OCI-LY7 (cell line): ENCODE data around the gene B3GALT5. TPM values are rescaled to one million over a fixed set of nuclear protein-coding genes. Genes with fewer than 3 reads are reported as not detected.

ENCODE experiments used
- BruUV-seq: library from RNA; stranded (reverse); fragments of 400-500 nt; replicated peaks from 2 replicates; lab custom pipeline; 2021; lab: Mats Ljungman, UMichigan
- CTCF ChIA-PET: fragments of 300-600 bp; sonication (Branson Sonifier 250); formaldehyde crosslinking; loops from one replicate; lab custom pipeline; 2022; ENCODE audit warnings: antibody characterized with exemption; ENCODE audit not compliant: unreplicated experiment; lab: Charles Lee
- POLR2A ChIA-PET: fragments of 300-600 bp; sonication (Branson Sonifier 250); formaldehyde crosslinking; loops from one replicate; lab custom pipeline; 2022; ENCODE audit warnings: antibody characterized with exemption; lab: Charles Lee
- DNase-seq: peaks from one replicate; pipeline ENCODE4 v3.0.0-alpha.2; 2015; ENCODE audit warnings: low spot score
- H2AFZ ChIP-seq: fragments of 200-600 bp; sonication (generic), shearing (Covaris generic); 2 replicates; pipeline ENCODE4 v1.6.1; 2014; ENCODE audit warnings: mild to moderate bottlenecking, antibody characterized with exemption, low read length, moderate library complexity
- H3K27ac ChIP-seq: fragments of 200-600 bp; sonication (generic); 2 replicates; pipeline ENCODE4 v1.5.1; 2014; ENCODE audit warnings: mixed run types, low read depth, mild to moderate bottlenecking, moderate library complexity, low read length, inconsistent platforms; ENCODE audit not compliant: poor library complexity, severe bottlenecking
- H3K36me3 ChIP-seq: fragments of 200-600 bp; sonication (generic); 2 replicates; pipeline ENCODE4 v1.6.1; 2014; ENCODE audit warnings: mild to moderate bottlenecking, antibody characterized with exemption, low read length, moderate library complexity, mixed read lengths; ENCODE audit not compliant: insufficient read depth
- H3K4me1 ChIP-seq: fragments of 200-600 bp; sonication (generic); 2 replicates; pipeline ENCODE4 v1.5.1; 2014; ENCODE audit warnings: mild to moderate bottlenecking, low read length; ENCODE audit not compliant: insufficient read depth, poor library complexity, severe bottlenecking
- H3K4me2 ChIP-seq: fragments of 200-600 bp; sonication (generic); 2 replicates; pipeline ENCODE4 v1.6.1; 2014; ENCODE audit warnings: mild to moderate bottlenecking, low read length
- H3K4me3 ChIP-seq: fragments of 200-600 bp; sonication (generic); 2 replicates; pipeline ENCODE4 v1.5.1; 2014; ENCODE audit warnings: mild to moderate bottlenecking, low read depth, low read length; ENCODE audit not compliant: poor library complexity, severe bottlenecking
- H3K79me2 ChIP-seq: fragments of 200-600 bp; sonication (generic); 2 replicates; pipeline ENCODE4 v1.6.1; 2016; ENCODE audit warnings: low read depth, mild to moderate bottlenecking, low read length, moderate library complexity, mixed read lengths; ENCODE audit not compliant: insufficient read depth
- H3K9me2 ChIP-seq: fragments of 200-600 bp; sonication (generic); 2 replicates; pipeline ENCODE4 v1.6.1; 2016; ENCODE audit warnings: mild to moderate bottlenecking, low read length, mixed read lengths; ENCODE audit not compliant: insufficient read depth
- H3K9me3 ChIP-seq: fragments of 200-600 bp; sonication (generic); 2 replicates; pipeline ENCODE4 v1.6.1; 2014; ENCODE audit warnings: mild to moderate bottlenecking, mixed run types, low read length, mixed read lengths
- H4K20me1 ChIP-seq: fragments of 200-600 bp; sonication (generic); 2 replicates; pipeline ENCODE4 v1.6.1; 2014; ENCODE audit warnings: mild to moderate bottlenecking, antibody characterized with exemption, low read length, moderate library complexity, mixed read lengths; ENCODE audit not compliant: insufficient read depth
- CTCF ChIP-seq: fragments of 200-600 bp; sonication (generic); conservative IDR thresholded peaks from 2 replicates; pipeline ENCODE4 v1.5.1; 2014; ENCODE audit warnings: mild to moderate bottlenecking, antibody characterized with exemption, low read length, moderate library complexity, mixed read lengths
- EZH2phosphoT487 ChIP-seq: fragments of 200-600 bp; sonication (generic); IDR thresholded peaks from 2 replicates; pipeline ENCODE4 v1.6.1; 2018; ENCODE audit warnings: low read depth, borderline replicate concordance, mild to moderate bottlenecking, mixed run types, antibody characterized with exemption, low read length, moderate library complexity, mixed read lengths
- intact Hi-C: fragments of 100-400 bp; cut with micrococcal nuclease; formaldehyde crosslinking; loops from one replicate; pipeline ENCODE4 v1.10.0; 2022; ENCODE audit not compliant: unreplicated experiment
- total RNA-seq, 2 experiments: library from RNA; depleted of rRNA in 1 of 2; stranded (reverse); fragments of >200 nt in 1 of 2; shearing (Covaris generic) in 1 of 2; gene quantifications; 2 replicates each; pipeline ENCODE4 v1.2.3, GENCODE V29; 2014 to 2022

Gene B3GALT5
- total RNA-seq, 2 experiments from 2014 or later, result not detected

DNA sequence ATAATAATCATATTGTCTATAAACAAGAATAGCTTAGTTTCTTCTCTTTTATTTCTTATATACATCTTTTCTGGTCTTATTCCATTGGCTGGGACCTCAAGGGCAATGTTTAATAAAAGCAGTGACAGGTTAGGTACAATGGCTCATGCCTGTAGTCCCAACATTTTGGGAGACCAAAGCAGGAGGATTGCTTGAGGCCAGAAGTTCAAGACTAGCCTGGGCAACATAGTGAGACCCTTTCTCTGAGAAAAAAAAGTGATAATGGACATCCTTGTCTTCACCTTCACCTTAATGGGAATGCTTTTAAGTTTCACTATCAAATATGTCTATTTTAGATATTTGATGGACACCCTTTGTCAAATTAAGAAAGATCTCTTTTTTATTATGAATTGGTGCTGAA lies 8.1 kb downstream of the B3GALT5 start:
- TF ChIP-seq EZH2phosphoT487 (no peak), CTCF (no peak)
- intact Hi-C loops, result no loop called here
- BruUV-seq, result no TSS peak
- no peaks in the 10 kb centered on the region for H3K36me3 ChIP-seq
- ChIA-PET POLR2A (interaction anchor here (0.9 kb wide), 1 partner anchor 1134 kb away, joined by 3 read pairs; no protein-coding TSS in a partner anchor), CTCF (no interaction called here)
- H3K27ac ChIP-seq, result no peak overlapping the region
- DNase-seq, result no peak
- no peaks in the 10 kb centered on the region for H3K9me2 ChIP-seq
- no peak overlapping the region for H3K4me3 ChIP-seq
- H2AFZ ChIP-seq, result no peak overlapping the region
- H3K79me2 ChIP-seq, result no peaks in the 10 kb centered on the region
- H4K20me1 ChIP-seq, result no peaks in the 10 kb centered on the region
- no peaks in the 10 kb centered on the region for H3K4me1 ChIP-seq
- no peaks in the 10 kb centered on the region for H3K9me3 ChIP-seq
- H3K4me2 ChIP-seq, result no peak overlapping the region

DNA sequence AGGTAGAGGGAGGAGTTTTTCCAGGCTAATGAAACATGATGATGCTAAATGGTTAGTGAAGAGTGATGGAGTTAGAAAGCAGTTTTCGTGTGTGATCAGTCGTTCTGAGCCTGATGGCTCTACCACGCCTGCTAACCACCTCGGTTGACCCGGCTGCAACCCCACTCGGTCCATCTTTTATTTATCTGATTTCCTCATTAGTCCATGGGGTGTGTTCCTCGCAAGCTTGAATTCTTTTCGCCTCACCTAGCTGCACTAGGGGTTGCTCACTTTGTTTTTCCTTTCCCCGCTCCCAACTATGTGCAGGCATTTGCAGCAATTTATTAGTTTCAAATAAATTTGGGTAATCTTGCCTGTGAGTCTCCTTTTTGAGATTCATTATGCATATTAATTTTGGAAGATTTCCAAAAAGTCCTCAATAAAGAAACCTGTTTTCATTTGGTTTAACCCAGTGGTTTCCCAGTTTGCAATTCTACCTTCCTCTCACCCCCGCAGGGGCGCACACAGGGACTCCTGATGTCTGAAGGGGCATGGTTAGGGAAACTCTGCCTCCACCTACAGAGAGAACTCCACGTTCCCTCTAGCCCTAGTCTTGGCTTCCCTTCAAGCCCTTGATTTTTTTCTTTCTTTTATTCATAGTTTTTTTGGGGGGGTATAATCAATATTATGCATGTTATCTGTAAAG lies 12.6 kb downstream of the B3GALT5 start:
- intact Hi-C loops, result no loop called here
- no peak overlapping the region for H3K27ac ChIP-seq
- no peaks in the 10 kb centered on the region for H3K36me3 ChIP-seq
- H3K9me2 ChIP-seq, result no peaks in the 10 kb centered on the region
- BruUV-seq, result no TSS peak
- H3K4me3 ChIP-seq, result no peak overlapping the region
- H3K9me3 ChIP-seq, result no peaks in the 10 kb centered on the region
- TF ChIP-seq EZH2phosphoT487, result no peak
- no peak for TF ChIP-seq CTCF
- H3K4me2 ChIP-seq, result no peak overlapping the region
- no peaks in the 10 kb centered on the region for H3K4me1 ChIP-seq
- no peak for DNase-seq
- POLR2A ChIA-PET, result no interaction called here
- no peaks in the 10 kb centered on the region for H3K79me2 ChIP-seq
- CTCF ChIA-PET, result no interaction called here
- no peak overlapping the region for H2AFZ ChIP-seq
- no peaks in the 10 kb centered on the region for H4K20me1 ChIP-seq

DNA sequence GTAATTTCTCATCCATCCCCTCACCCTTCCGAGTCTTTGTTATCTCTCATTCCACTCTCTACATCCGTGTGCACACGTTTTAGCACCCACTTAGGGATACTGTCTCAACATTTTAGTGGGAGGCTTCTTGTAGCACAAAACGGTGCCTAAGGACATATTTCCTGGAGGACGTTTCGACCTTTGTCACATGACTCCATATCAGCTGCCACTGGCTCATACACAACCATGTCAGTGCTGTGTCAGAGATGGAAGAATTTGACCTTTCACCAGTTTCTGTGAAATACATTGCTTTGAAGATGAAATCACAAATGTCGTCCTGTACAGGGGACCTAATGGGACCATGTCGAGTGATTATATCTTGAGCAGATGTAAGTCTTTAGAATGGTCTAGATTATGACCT lies 15.6 kb downstream of the B3GALT5 start:
- no TSS peak for BruUV-seq
- ChIA-PET CTCF (no interaction called here), POLR2A (no interaction called here)
- intact Hi-C loops, result no loop called here
- no peak for DNase-seq
- Histone ChIP-seq H3K27ac (no peak overlapping the region), H2AFZ (no peak overlapping the region), H3K4me3 (no peak overlapping the region), H3K36me3 (no peaks in the 10 kb centered on the region), H3K4me2 (no peak overlapping the region), H4K20me1 (no peaks in the 10 kb centered on the region), H3K4me1 (no peaks in the 10 kb centered on the region), H3K9me3 (no peaks in the 10 kb centered on the region), H3K79me2 (no peaks in the 10 kb centered on the region), H3K9me2 (no peaks in the 10 kb centered on the region)
- TF ChIP-seq CTCF, result no peak
- TF ChIP-seq EZH2phosphoT487, result no peak
